ENCODE results near the gene HSDL2.
"Not testable (repeated sequence)": the region's sequence is repeated elsewhere in the genome, so short reads cannot be mapped to it uniquely, and the experiment has no call there.

HSDL2 gene

GRCh38 chr9:112403614-112404201 lies 23.8 kb downstream of the HSDL2 start:
- TF ChIP-seq CTCF (IDR thresholded peaks at IDR 0.05; ENCODE audit: low read depth, low read length), result no peak
- no peak overlapping the region for H3K4me3 ChIP-seq (ENCODE audit: low read depth, low read length)

- TF ChIP-seq CTCF (IDR thresholded peaks at IDR 0.05; ENCODE audit: low read depth, low read length), result no peak
- H3K4me3 ChIP-seq (ENCODE audit: low read depth, low read length), result no peak overlapping the region
Observed at GRCh38 chr9:112404508-112404932, 24.6 kb downstream of the HSDL2 start.

GRCh38 chr9:112408275-112408674 lies 28.4 kb downstream of the HSDL2 start:
- H3K4me3 ChIP-seq (ENCODE audit: low read depth, low read length), result no peak overlapping the region
- no peak for TF ChIP-seq CTCF (IDR thresholded peaks at IDR 0.05; ENCODE audit: low read depth, low read length)

- H3K4me3 ChIP-seq (ENCODE audit: low read depth, low read length), result no peak overlapping the region
- no peak for TF ChIP-seq CTCF (IDR thresholded peaks at IDR 0.05; ENCODE audit: low read depth, low read length)
Observed at GRCh38 chr9:112408819-112409218, 28.9 kb downstream of the HSDL2 start.

GRCh38 chr9:112409758-112410157 lies 29.9 kb downstream of the HSDL2 start:
- TF ChIP-seq CTCF (IDR thresholded peaks at IDR 0.05; ENCODE audit: low read depth, low read length), result no peak
- no peak overlapping the region for H3K4me3 ChIP-seq (ENCODE audit: low read depth, low read length)

GRCh38 chr9:112411626-112412027 lies 31.7 kb downstream of the HSDL2 start:
- H3K4me3 ChIP-seq (ENCODE audit: low read depth, low read length), result no peak overlapping the region
- no peak for TF ChIP-seq CTCF (IDR thresholded peaks at IDR 0.05; ENCODE audit: low read depth, low read length)

- H3K4me3 ChIP-seq (ENCODE audit: low read depth, low read length), result not testable (repeated sequence)
Observed at GRCh38 chr9:112413728-112414127, 33.8 kb downstream of the HSDL2 start.

- no peak overlapping the region for H3K4me3 ChIP-seq (ENCODE audit: low read depth, low read length)
- TF ChIP-seq CTCF (IDR thresholded peaks at IDR 0.05; ENCODE audit: low read depth, low read length), result no peak
Observed at GRCh38 chr9:112420208-112420607, 40.3 kb downstream of the HSDL2 start.

Data from WI38 (cell line).